ENCODE data around the gene SMAGP.
"Not testable (repeated sequence)": the region's sequence is repeated elsewhere in the genome, so short reads cannot be mapped to it uniquely, and the experiment has no call there.

SMAGP gene

DNA sequence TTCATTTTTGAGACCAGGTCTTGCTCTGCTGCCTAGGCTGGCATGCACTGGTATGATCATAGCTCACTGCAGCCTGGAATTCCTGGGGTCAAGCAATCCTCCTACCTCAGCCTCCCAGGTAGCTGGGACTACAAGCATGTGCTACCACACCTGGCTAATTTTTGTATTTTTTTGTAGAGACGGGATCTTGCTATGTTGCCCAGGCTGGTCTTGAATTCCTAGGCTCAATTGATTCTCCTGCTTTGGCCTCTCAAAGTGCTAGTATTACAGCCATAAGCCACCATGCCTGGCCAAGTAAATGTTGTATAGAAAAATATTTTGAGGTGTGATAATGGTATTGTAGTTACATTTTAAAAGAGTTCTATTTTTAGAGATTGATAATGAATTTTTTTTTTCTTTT, 41.2 kb upstream of the SMAGP start:
- no peak for DNase-seq (ENCODE audit: low read depth in 1 of 2, low spot score in 1 of 2)
- no peak overlapping the region for H3K27ac ChIP-seq (replicated peaks)
- no peaks in the 10 kb centered on the region for H3K27me3 ChIP-seq (ENCODE audit: insufficient read depth, poor library complexity, severe bottlenecking)
- TF ChIP-seq SPI1 (IDR thresholded peaks at IDR 0.05; ENCODE audit: borderline replicate concordance, low read depth) (no peak), POLR2AphosphoS5 (IDR thresholded peaks at IDR 0.05; ENCODE audit: low read depth) (no peak), GABPA (IDR thresholded peaks at IDR 0.05; ENCODE audit: low read depth) (no peak)
- TF ChIP-seq, protein P1, sequence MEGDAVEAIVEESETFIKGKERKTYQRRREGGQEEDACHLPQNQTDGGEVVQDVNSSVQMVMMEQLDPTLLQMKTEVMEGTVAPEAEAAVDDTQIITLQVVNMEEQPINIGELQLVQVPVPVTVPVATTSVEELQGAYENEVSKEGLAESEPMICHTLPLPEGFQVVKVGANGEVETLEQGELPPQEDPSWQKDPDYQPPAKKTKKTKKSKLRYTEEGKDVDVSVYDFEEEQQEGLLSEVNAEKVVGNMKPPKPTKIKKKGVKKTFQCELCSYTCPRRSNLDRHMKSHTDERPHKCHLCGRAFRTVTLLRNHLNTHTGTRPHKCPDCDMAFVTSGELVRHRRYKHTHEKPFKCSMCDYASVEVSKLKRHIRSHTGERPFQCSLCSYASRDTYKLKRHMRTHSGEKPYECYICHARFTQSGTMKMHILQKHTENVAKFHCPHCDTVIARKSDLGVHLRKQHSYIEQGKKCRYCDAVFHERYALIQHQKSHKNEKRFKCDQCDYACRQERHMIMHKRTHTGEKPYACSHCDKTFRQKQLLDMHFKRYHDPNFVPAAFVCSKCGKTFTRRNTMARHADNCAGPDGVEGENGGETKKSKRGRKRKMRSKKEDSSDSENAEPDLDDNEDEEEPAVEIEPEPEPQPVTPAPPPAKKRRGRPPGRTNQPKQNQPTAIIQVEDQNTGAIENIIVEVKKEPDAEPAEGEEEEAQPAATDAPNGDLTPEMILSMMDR (IDR thresholded peaks at IDR 0.05; ENCODE audit: insufficient read depth, low read length), result no peak
- TF ChIP-seq, protein P2, sequence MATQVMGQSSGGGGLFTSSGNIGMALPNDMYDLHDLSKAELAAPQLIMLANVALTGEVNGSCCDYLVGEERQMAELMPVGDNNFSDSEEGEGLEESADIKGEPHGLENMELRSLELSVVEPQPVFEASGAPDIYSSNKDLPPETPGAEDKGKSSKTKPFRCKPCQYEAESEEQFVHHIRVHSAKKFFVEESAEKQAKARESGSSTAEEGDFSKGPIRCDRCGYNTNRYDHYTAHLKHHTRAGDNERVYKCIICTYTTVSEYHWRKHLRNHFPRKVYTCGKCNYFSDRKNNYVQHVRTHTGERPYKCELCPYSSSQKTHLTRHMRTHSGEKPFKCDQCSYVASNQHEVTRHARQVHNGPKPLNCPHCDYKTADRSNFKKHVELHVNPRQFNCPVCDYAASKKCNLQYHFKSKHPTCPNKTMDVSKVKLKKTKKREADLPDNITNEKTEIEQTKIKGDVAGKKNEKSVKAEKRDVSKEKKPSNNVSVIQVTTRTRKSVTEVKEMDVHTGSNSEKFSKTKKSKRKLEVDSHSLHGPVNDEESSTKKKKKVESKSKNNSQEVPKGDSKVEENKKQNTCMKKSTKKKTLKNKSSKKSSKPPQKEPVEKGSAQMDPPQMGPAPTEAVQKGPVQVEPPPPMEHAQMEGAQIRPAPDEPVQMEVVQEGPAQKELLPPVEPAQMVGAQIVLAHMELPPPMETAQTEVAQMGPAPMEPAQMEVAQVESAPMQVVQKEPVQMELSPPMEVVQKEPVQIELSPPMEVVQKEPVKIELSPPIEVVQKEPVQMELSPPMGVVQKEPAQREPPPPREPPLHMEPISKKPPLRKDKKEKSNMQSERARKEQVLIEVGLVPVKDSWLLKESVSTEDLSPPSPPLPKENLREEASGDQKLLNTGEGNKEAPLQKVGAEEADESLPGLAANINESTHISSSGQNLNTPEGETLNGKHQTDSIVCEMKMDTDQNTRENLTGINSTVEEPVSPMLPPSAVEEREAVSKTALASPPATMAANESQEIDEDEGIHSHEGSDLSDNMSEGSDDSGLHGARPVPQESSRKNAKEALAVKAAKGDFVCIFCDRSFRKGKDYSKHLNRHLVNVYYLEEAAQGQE (IDR thresholded peaks at IDR 0.05; ENCODE audit: insufficient replicate concordance, low read depth), result no peak
- no peak overlapping the region for H3K4me3 ChIP-seq (replicated peaks; ENCODE audit: insufficient read depth, low read length)

DNA sequence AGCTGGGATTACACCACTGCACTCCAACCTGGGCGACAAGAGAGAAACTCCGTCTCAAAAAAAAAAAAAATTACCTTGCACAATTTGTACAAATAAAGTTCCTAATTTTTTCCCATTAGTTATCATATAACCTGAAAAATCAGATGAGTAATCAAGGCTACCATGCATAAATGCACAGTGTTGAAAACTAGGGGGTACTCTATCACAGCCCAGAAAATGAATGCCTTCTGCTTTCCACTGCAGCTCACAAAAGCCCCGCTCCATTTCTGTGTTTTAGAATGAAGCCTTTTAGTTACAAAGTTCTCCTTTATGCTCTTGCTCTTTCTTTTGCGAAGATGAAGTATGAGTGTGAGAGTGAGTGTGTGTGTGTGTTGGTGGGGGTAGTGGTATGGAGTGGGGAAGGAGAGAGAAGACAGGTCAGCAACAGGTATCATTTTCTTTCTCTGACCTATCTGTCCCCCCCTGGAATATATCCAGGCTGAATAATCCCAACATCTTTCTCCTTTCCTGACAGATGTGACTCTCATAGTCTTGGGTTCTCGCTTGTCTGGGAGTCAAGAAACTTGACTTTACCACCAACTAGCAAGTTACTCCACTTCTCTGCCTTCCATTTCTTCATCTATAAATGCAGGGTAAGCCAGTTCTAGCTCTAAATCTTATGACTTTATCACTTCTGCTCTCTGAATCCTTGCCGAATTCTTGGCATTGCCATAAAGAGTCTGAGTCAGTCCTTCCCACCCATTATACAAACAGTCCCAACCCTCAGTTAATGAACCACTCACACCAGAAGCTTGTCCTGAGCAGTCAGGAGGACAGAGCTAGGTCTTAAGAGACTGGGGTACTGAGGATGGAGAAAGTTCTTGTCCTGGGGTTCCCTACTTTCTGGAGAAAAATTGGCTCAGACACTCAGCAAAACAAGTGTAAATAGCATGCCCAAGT, 37.7 kb upstream of the SMAGP start:
- Histone ChIP-seq H3K27me3 (ENCODE audit: insufficient read depth, poor library complexity, severe bottlenecking) (no peaks in the 10 kb centered on the region), H3K4me3 (replicated peaks; ENCODE audit: insufficient read depth, low read length) (no peak overlapping the region), H3K27ac (replicated peaks) (no peak overlapping the region)
- TF ChIP-seq GABPA (IDR thresholded peaks at IDR 0.05; ENCODE audit: low read depth), result no peak
- TF ChIP-seq POLR2AphosphoS5 (IDR thresholded peaks at IDR 0.05; ENCODE audit: low read depth), result no peak
- no peak for TF ChIP-seq SPI1 (IDR thresholded peaks at IDR 0.05; ENCODE audit: borderline replicate concordance, low read depth)
- TF ChIP-seq, protein P1 (IDR thresholded peaks at IDR 0.05; ENCODE audit: insufficient read depth, low read length), result no peak
- TF ChIP-seq, protein P2 (IDR thresholded peaks at IDR 0.05; ENCODE audit: insufficient replicate concordance, low read depth), result no peak
- no peak for DNase-seq (ENCODE audit: low read depth in 1 of 2, low spot score in 1 of 2)

DNA sequence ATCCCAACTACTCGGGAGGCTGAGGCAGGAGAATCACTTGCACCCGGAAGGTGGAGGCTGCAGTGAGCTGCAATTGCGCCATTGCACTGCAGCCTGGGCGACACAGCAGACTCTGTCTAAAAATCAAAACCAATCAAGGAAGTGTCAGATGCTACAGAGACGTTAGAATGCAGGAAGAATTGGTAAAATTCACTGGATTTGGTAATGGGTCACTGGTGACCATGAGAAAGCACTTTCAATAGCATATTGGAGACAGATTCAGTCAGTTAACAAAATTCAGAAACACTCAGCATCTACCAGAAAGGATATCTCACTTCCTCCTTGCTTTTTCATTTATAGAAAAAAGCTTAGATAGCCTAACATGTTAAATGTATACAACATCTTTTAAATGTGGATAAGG, 36.3 kb upstream of the SMAGP start:
- H3K27ac ChIP-seq (replicated peaks), result no peak overlapping the region
- no peak for TF ChIP-seq GABPA (IDR thresholded peaks at IDR 0.05; ENCODE audit: low read depth)
- TF ChIP-seq POLR2AphosphoS5 (IDR thresholded peaks at IDR 0.05; ENCODE audit: low read depth), result no peak
- TF ChIP-seq, protein P1 (IDR thresholded peaks at IDR 0.05; ENCODE audit: insufficient read depth, low read length), result no peak
- no peak for TF ChIP-seq SPI1 (IDR thresholded peaks at IDR 0.05; ENCODE audit: borderline replicate concordance, low read depth)
- TF ChIP-seq, protein P2 (IDR thresholded peaks at IDR 0.05; ENCODE audit: insufficient replicate concordance, low read depth), result no peak
- no peaks in the 10 kb centered on the region for H3K27me3 ChIP-seq (ENCODE audit: insufficient read depth, poor library complexity, severe bottlenecking)
- no peak for DNase-seq (ENCODE audit: low read depth in 1 of 2, low spot score in 1 of 2)
- H3K4me3 ChIP-seq (replicated peaks; ENCODE audit: insufficient read depth, low read length), result no peak overlapping the region

DNA sequence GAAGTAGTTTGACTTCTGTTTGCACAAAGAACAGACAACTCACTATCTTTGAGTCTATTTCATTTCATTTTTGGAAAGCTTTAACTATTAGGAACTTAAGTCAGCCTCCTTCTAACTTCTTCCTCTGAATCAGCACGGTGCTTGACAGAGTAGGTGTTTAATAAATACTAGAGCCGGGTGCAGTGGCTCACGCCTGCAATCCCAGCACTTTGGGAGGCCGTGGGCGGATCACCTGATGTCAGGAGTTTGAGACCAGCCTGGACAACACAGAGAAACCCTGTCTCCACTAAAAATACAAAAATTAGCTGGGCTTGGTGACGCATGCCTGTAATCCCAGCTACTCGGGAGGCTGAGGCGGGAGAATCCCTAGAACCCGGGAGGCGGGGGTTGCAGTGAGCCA, 30.6 kb upstream of the SMAGP start:
- H3K4me3 ChIP-seq (replicated peaks; ENCODE audit: insufficient read depth, low read length); DNase-seq (ENCODE audit: low read depth in 1 of 2, low spot score in 1 of 2); H3K27me3 ChIP-seq (ENCODE audit: insufficient read depth, poor library complexity, severe bottlenecking); H3K27ac ChIP-seq (replicated peaks): not testable (repeated sequence)

Data from HL-60 (cell line).